ENCODE measurements around the gene SOS2.

DNA sequence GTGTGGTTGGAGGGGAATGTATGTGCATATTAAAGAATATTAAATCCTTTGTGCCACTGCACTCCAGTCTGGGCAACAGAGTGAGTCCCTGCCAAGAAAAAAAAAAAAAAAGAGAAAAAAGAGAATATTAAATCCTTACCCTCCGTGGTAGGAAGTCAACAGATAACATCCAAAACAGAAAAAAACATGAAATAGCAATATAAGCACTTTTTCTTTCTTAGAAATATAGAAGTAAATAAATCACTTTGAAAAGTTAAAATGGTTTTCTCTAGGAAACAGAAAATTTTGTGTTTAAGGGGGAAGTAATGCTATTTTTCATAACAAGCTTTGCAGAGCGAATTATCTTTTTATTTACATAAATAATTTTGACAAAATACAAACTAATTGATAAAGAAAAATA is 17.6 kb downstream of the SOS2 start:
- no peak for TF ChIP-seq EZH2 (IDR thresholded peaks at IDR 0.05; ENCODE audit: insufficient read depth, poor library complexity, severe bottlenecking)
- TF ChIP-seq EZH2phosphoT487 (IDR thresholded peaks at IDR 0.05; ENCODE audit: insufficient read depth, low read depth), result no peak
